Measurements from ENCODE around the gene STAG1.
"Not testable (repeated sequence)": the region's sequence is repeated elsewhere in the genome, so short reads cannot be mapped to it uniquely, and the experiment has no call there.

STAG1 gene

DNA sequence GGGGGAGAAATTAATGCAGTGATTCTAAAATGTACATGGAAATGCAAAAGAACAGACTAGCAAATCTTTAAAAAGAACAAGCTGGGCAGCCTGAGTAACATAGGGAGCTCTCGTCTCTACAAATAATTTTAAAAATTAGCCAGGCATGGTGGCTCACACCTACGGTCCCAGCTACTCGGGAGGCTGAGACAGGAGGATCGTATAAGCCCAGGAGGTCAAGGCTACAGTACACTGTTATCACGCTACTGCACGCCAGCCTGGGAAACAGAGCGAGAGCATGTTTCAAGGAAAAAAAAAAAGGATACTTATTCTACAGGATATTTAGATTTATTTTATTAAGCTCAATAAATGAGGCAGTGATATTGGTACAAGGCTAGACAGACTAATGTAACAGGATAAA lies 40.9 kb downstream of the STAG1 start:
- no peak for DNase-seq (ENCODE audit: low read depth in 1 of 2, low spot score in 1 of 2)
- TF ChIP-seq CTCF (IDR thresholded peaks at IDR 0.05; ENCODE audit: insufficient read depth, low read length) (no peak), GABPA (IDR thresholded peaks at IDR 0.05; ENCODE audit: low read depth) (no peak), SPI1 (IDR thresholded peaks at IDR 0.05; ENCODE audit: borderline replicate concordance, low read depth) (no peak), REST (IDR thresholded peaks at IDR 0.05; ENCODE audit: insufficient replicate concordance, low read depth) (no peak), POLR2AphosphoS5 (IDR thresholded peaks at IDR 0.05; ENCODE audit: low read depth) (no peak)
- no peaks in the 10 kb centered on the region for H3K27me3 ChIP-seq (ENCODE audit: insufficient read depth, poor library complexity, severe bottlenecking)
- no peak overlapping the region for H3K27ac ChIP-seq (replicated peaks)
- H3K4me3 ChIP-seq (replicated peaks; ENCODE audit: insufficient read depth, low read length) = no peak overlapping the region

GRCh38 chr3:136709775-136710174 lies 42.4 kb downstream of the STAG1 start:
- H3K27me3 ChIP-seq (ENCODE audit: insufficient read depth, poor library complexity, severe bottlenecking); H3K27ac ChIP-seq (replicated peaks); DNase-seq (ENCODE audit: low read depth in 1 of 2, low spot score in 1 of 2); H3K4me3 ChIP-seq (replicated peaks; ENCODE audit: insufficient read depth, low read length): not testable (repeated sequence)

DNA sequence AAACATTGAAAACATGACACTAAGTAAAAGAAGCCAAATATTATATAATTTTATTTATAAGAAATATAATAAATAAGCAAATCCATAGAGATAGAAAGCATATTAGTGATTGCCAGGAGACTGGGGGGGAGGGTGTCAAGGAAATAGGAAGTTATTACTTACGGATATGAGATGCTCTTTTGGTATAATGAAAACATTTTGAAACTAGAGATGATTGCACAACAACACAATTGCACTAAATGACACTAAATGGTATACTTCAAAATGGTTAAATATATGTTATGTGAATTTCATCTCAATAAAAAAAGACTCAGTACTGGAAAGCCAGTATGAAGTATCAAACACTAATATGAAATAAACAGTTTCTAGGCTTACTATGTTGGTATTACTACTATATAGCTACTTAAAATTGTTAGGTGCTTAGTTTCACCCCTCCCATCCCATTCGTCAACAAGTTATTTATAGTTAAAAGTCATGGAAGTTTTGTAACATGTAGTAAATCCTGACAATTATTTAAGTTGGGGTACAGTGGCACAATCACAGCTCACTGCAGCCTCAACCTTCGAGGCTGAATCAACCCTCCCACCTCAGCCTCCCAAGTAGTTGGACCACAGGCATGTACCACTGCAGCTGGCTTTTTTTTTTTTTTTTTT lies 43.7 kb downstream of the STAG1 start:
- peak in 1 of 2 experiments; percentile 25 for DNase-seq (ENCODE audit: low read depth in 1 of 2, low spot score in 1 of 2)
- TF ChIP-seq GABPA (IDR thresholded peaks at IDR 0.05; ENCODE audit: low read depth) (no peak), SPI1 (IDR thresholded peaks at IDR 0.05; ENCODE audit: borderline replicate concordance, low read depth) (no peak), REST (IDR thresholded peaks at IDR 0.05; ENCODE audit: insufficient replicate concordance, low read depth) (no peak), POLR2AphosphoS5 (IDR thresholded peaks at IDR 0.05; ENCODE audit: low read depth) (no peak), CTCF (IDR thresholded peaks at IDR 0.05; ENCODE audit: insufficient read depth, low read length) (no peak)
- Histone ChIP-seq H3K27me3 (ENCODE audit: insufficient read depth, poor library complexity, severe bottlenecking) (no peaks in the 10 kb centered on the region), H3K4me3 (replicated peaks; ENCODE audit: insufficient read depth, low read length) (no peak overlapping the region), H3K27ac (replicated peaks) (no peak overlapping the region)

- no peak overlapping the region for H3K4me3 ChIP-seq (replicated peaks; ENCODE audit: insufficient read depth, low read length)
- no peak for DNase-seq (ENCODE audit: low read depth in 1 of 2, low spot score in 1 of 2)
- H3K27me3 ChIP-seq (ENCODE audit: insufficient read depth, poor library complexity, severe bottlenecking) = no peaks in the 10 kb centered on the region
- H3K27ac ChIP-seq (replicated peaks) = no peak overlapping the region
- TF ChIP-seq CTCF (IDR thresholded peaks at IDR 0.05; ENCODE audit: insufficient read depth, low read length) (no peak), REST (IDR thresholded peaks at IDR 0.05; ENCODE audit: insufficient replicate concordance, low read depth) (no peak), POLR2AphosphoS5 (IDR thresholded peaks at IDR 0.05; ENCODE audit: low read depth) (no peak), GABPA (IDR thresholded peaks at IDR 0.05; ENCODE audit: low read depth) (no peak), SPI1 (IDR thresholded peaks at IDR 0.05; ENCODE audit: borderline replicate concordance, low read depth) (no peak)
Observed at GRCh38 chr3:136703429-136703828, 48.7 kb downstream of the STAG1 start.
